Progenitor cell of endocrine pancreas (in vitro differentiated cells): ENCODE measurements around the gene SLFN5. TPM values are rescaled to one million over a fixed set of nuclear protein-coding genes. Genes with fewer than 3 reads are reported as not detected.
"Not testable (repeated sequence)": the region's sequence is repeated elsewhere in the genome, so short reads cannot be mapped to it uniquely, and the experiment has no call there.

ENCODE experiments used
- DNase-seq: peaks from one replicate; pipeline ENCODE4 v3.0.0; 2021; ENCODE audit warnings: low spot score; ENCODE audit not compliant: unreplicated experiment
- H3K27ac Mint-ChIP-seq: 2 replicates; pipeline ENCODE4 v1.8.0; 2021; ENCODE audit warnings: mild to moderate bottlenecking, moderate library complexity, mixed read lengths
- H3K27me3 Mint-ChIP-seq: 2 replicates; pipeline ENCODE4 v1.8.0; 2021; ENCODE audit warnings: mixed read lengths
- H3K36me3 Mint-ChIP-seq: 2 replicates; pipeline ENCODE4 v1.8.0; 2022; ENCODE audit warnings: mixed read lengths; ENCODE audit not compliant: insufficient read depth
- H3K4me1 Mint-ChIP-seq: 2 replicates; pipeline ENCODE4 v1.8.0; 2021; ENCODE audit warnings: low read depth, mixed read lengths
- H3K4me3 Mint-ChIP-seq: 2 replicates; pipeline ENCODE4 v1.8.0; 2021; ENCODE audit warnings: low read depth, mild to moderate bottlenecking, moderate library complexity, mixed read lengths
- H3K9me3 Mint-ChIP-seq: 2 replicates; pipeline ENCODE4 v1.8.0; 2021; ENCODE audit warnings: low read depth, mixed read lengths
- total RNA-seq: library from RNA; stranded (reverse); gene quantifications from 2 replicates; pipeline ENCODE4 v1.2.1, GENCODE V29; 2021
- TF ChIP-seq, protein P1 (sequence below): fragments of 200-600 bp; sonication (generic); IDR thresholded peaks from one replicate; pipeline ENCODE4 v1.5.0; 2021; ENCODE audit warnings: antibody characterized with exemption, mild to moderate bottlenecking; ENCODE audit not compliant: unreplicated experiment

The SLFN5 gene
- total RNA-seq, 1 donor from 2014 or later, result 13.1 TPM

DNA sequence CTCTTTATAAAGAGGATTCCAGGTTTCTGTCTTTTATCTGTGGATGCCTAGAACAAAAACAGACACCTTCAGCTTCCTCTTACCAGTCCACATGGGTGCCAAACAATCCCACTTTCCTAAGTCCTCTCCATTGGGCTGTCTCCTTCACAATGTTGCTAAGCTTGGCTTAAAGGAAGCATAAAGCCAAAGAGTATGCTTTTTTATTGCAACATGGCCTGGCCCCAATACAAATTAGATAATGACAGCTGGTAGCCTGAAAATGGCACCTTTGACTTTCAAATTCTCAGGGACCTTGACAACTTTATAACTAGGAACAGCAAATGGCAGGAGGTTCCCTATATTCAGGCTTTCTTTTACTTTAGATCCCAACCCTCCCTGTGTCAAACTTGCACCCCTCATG lies 55.8 kb downstream of the SLFN5 start:
- H3K4me3 Mint-ChIP-seq, result no peak overlapping the region
- TF ChIP-seq, protein P1, sequence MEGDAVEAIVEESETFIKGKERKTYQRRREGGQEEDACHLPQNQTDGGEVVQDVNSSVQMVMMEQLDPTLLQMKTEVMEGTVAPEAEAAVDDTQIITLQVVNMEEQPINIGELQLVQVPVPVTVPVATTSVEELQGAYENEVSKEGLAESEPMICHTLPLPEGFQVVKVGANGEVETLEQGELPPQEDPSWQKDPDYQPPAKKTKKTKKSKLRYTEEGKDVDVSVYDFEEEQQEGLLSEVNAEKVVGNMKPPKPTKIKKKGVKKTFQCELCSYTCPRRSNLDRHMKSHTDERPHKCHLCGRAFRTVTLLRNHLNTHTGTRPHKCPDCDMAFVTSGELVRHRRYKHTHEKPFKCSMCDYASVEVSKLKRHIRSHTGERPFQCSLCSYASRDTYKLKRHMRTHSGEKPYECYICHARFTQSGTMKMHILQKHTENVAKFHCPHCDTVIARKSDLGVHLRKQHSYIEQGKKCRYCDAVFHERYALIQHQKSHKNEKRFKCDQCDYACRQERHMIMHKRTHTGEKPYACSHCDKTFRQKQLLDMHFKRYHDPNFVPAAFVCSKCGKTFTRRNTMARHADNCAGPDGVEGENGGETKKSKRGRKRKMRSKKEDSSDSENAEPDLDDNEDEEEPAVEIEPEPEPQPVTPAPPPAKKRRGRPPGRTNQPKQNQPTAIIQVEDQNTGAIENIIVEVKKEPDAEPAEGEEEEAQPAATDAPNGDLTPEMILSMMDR, result no peak
- peaks cover 4% of the 10 kb centered on the region for H3K4me1 Mint-ChIP-seq
- peaks cover 4% of the 10 kb centered on the region for H3K36me3 Mint-ChIP-seq
- peaks cover 4% of the 10 kb centered on the region for H3K27me3 Mint-ChIP-seq
- peaks cover 48% of the 10 kb centered on the region for H3K9me3 Mint-ChIP-seq
- no peak overlapping the region for H3K27ac Mint-ChIP-seq
- no peak for DNase-seq

DNA sequence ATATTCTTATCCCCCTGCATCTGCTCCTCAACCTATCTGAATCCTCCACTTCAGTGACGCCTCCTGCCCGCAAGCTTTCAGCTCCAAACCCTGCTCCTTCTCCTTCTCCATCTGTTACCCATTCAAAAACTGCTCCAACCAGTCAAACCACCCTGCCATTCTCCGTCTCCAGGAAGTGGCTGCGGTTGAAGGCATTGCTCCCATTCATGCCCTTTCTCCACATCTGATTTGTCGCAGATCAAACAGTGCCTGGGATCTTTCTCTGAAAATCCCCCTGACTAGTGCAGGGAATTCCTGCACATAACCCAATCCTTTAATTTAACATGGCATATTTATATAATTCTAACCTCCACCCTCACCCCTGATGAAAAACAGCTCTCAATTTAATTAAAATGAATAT lies 56.3 kb downstream of the SLFN5 start:
- Mint-ChIP-seq H3K9me3 (peaks cover 53% of the 10 kb centered on the region), H3K4me3 (no peak overlapping the region), H3K36me3 (peaks cover 4% of the 10 kb centered on the region), H3K27ac (peak overlapping the region; percentile 12), H3K4me1 (peaks cover 4% of the 10 kb centered on the region), H3K27me3 (peaks cover 4% of the 10 kb centered on the region)
- TF ChIP-seq, protein P1, result no peak
- DNase-seq, result no peak

DNA sequence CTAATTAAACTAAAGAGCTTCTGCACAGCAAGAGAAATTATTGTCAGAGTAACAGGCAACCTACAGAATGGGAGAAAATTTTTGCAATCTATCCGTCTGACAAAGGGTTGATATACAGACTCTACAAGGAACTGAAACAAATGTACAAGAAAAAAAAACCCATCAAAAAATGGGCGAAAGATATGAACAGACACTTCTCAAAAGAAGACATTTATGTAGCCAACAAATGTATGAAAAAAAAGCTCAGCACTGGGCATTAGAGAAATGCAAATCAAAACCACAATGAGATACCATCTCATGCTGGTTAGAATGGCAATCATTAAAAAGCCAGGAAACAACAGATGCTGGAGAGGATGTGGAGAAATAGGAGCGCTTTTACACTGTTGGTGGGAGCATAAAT lies 66.5 kb downstream of the SLFN5 start:
- not testable (repeated sequence) for H3K4me1 Mint-ChIP-seq, DNase-seq, H3K27ac Mint-ChIP-seq, H3K36me3 Mint-ChIP-seq, H3K4me3 Mint-ChIP-seq, H3K9me3 Mint-ChIP-seq
- H3K27me3 Mint-ChIP-seq, result peaks cover 28% of the 10 kb centered on the region

DNA sequence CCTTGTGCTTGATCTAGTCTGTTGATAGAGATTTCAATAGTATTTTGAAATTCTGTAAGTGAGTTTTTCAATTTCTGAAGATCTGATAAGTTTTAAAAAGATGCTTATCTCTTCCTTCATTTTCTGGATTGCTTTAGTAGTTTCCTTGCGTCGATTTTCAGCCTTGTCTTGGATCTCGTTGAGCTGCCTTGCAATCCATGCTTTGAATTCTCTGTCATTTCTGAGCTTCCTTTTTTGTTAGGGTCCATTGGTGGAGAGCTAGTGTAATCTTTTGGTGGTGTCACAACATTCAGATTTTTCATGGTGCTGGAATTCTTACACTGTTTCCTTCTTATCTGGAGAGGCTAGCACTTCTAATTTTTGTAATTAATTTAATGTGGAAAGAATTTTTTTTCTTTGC lies 69.5 kb downstream of the SLFN5 start:
- Mint-ChIP-seq H3K27me3 (peaks cover 22% of the 10 kb centered on the region), H3K9me3 (no peaks in the 10 kb centered on the region), H3K27ac (no peak overlapping the region), H3K4me3 (no peak overlapping the region), H3K4me1 (peaks cover 4% of the 10 kb centered on the region), H3K36me3 (no peaks in the 10 kb centered on the region)
- no peak for DNase-seq
- TF ChIP-seq, protein P1, result no peak

DNA sequence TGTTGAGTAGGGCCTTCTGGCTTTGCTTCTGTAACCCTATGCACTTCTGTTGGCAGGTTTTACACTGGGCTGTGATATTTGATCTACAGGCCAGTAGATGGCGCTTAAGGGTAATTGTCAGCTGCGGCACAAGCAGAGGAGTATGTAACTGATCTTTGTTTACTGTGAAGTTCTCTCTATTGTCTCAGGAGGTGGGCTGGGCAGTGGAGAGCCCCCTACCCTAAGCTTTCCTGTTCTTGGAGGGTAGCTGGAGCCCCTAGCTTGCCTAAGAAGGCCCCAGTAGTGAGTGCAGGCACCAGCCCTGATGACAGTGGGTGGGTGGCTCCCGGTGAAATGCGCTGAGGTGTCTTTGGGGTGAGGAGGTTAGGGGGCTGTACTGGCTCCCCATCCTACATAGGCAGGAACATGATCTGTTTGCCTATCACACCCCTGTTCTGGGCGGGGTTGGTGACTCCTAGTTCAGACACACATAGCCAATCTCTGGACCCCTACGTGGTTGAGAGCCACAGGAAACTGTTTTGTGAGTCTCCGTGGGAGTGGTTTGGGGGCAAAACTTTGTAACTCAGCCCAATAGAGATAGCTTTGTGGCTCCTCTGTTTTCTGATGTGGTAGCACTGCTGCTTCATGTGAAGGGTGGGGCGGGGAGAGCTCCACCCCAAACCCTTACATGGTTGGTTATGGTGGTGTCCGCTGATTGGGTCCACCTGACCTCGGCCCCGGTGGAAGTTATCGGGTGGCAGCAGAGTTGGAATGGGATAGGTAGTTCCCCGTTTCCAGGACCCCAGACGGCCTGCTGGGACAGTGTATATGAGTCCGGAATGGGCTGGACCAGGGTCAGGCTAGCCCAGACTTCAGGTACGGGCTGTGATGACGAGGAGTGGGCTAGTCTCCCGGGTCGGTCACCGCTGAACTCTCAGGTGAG lies 70.2 kb downstream of the SLFN5 start:
- no peaks in the 10 kb centered on the region for H3K9me3 Mint-ChIP-seq
- H3K4me1 Mint-ChIP-seq, result peaks cover 4% of the 10 kb centered on the region
- peak overlapping the region; percentile 62 for H3K4me3 Mint-ChIP-seq
- no peaks in the 10 kb centered on the region for H3K36me3 Mint-ChIP-seq
- DNase-seq, result no peak
- H3K27me3 Mint-ChIP-seq, result peaks cover 19% of the 10 kb centered on the region
- no peak overlapping the region for H3K27ac Mint-ChIP-seq
- TF ChIP-seq, protein P1, result peak; percentile 87
